GM18511 (cell line): ENCODE results near the gene NLGN2.

Experiments
- ATAC-seq: cut with Tn5 transposase; IDR thresholded peaks from one replicate; pipeline ENCODE4 v1.9.1; 2021; ENCODE audit warnings: mild to moderate bottlenecking, moderate library complexity; ENCODE audit not compliant: unreplicated experiment

Gene NLGN2

GRCh38 chr17:7462474-7463371, 55.1 kb downstream of the NLGN2 start:
- no peak for ATAC-seq

- ATAC-seq = no peak
Measured at GRCh38 chr17:7463372-7463846, 55.8 kb downstream of the NLGN2 start.

- ATAC-seq = no peak
Measured at GRCh38 chr17:7464081-7464480, 56.4 kb downstream of the NLGN2 start.

GRCh38 chr17:7465597-7466275, 58.1 kb downstream of the NLGN2 start:
- no peak for ATAC-seq

GRCh38 chr17:7466318-7466638, 58.6 kb downstream of the NLGN2 start:
- no peak for ATAC-seq

- ATAC-seq = no peak
Measured at GRCh38 chr17:7466639-7467341, 59.1 kb downstream of the NLGN2 start.

- ATAC-seq = no peak
Measured at GRCh38 chr17:7467498-7467897, 59.9 kb downstream of the NLGN2 start.

- ATAC-seq = no peak
Measured at GRCh38 chr17:7468290-7468689, 60.6 kb downstream of the NLGN2 start.

- no peak for ATAC-seq
Measured at GRCh38 chr17:7468804-7469389, 61.3 kb downstream of the NLGN2 start.
